Sigmoid colon (tissue), 7 donors: ENCODE data around the gene TCP11L2. TPM values are rescaled to one million over a fixed set of nuclear protein-coding genes. Genes with fewer than 3 reads are reported as not detected.

Source experiments
- DNase-seq: peaks from one replicate; pipeline ENCODE4 v3.0.0-alpha.2; 2019
- H3K27ac ChIP-seq, 4 donors: fragments of 200-600 bp; sonication (generic); one replicate each; pipeline ENCODE4 v1.5.1; 2016 to 2019; ENCODE audit warnings: mild to moderate bottlenecking in 1 of 4
- H3K27me3 ChIP-seq, 3 donors: fragments of 200-600 bp; sonication (generic); one replicate each; pipeline ENCODE4 v1.5.1; 2019; ENCODE audit warnings: mild to moderate bottlenecking in 1 of 3
- H3K36me3 ChIP-seq, 4 donors: fragments of 200-600 bp; sonication (generic); one replicate each; pipeline ENCODE4 v1.5.1; 2016 to 2019
- H3K4me1 ChIP-seq, 4 donors: fragments of 200-600 bp; sonication (generic); one replicate each; pipeline ENCODE4 v1.5.1; 2017 to 2019
- H3K4me3 ChIP-seq, 4 donors: fragments of 200-600 bp; sonication (generic); one replicate each; pipeline ENCODE4 v1.5.1; 2017 to 2019; ENCODE audit warnings: mild to moderate bottlenecking in 2 of 4, moderate library complexity in 1 of 4
- H3K9me3 ChIP-seq, 4 donors: fragments of 200-600 bp in 3 of 4; sonication (generic) in 3 of 4; one replicate each; pipeline versions ENCODE4 v1.5.1 to v1.6.1; 2013 to 2019
- CTCF ChIP-seq, 4 experiments: fragments of 450-650 bp in 3 of 4; fragments of 200-600 bp in 1 of 4; IDR thresholded peaks; one replicate each; pipeline ENCODE4 v1.5.1; 2016 to 2019; ENCODE audit warnings: antibody characterized with exemption in 4 of 4, mild to moderate bottlenecking in 3 of 4, moderate library complexity in 2 of 4
- EP300 ChIP-seq, 4 donors: sonication (generic); formaldehyde crosslinking; IDR thresholded peaks; one replicate each; pipeline ENCODE4 v1.6.1; 2017; ENCODE audit warnings: antibody characterized with exemption in 4 of 4
- POLR2A ChIP-seq, 2 donors: fragments of 450-650 bp; IDR thresholded peaks; one replicate each; pipeline ENCODE4 v1.6.1; 2016; ENCODE audit warnings: antibody characterized with exemption in 2 of 2, mild to moderate bottlenecking in 2 of 2, moderate library complexity in 2 of 2
- POLR2AphosphoS5 ChIP-seq, 4 donors: sonication (generic); formaldehyde crosslinking; IDR thresholded peaks; one replicate each; pipeline ENCODE4 v1.6.1; 2017; ENCODE audit warnings: antibody characterized with exemption in 4 of 4
- WGBS, 2 donors: extraction: QIAGEN DNeasy Blood & Tissue Kit; methylation state at CpG; one replicate each; pipeline ENCODE4 v1.1.7; 2013; 5-methylcytosine and 5-hydroxymethylcytosine counted together
- intact Hi-C: fragments of 100-400 bp; cut with DNase I; formaldehyde crosslinking; loops from one replicate; pipeline ENCODE4 v1.15.1; 2023
- polyA plus RNA-seq, 3 donors: library from polyadenylated mRNA; stranded (reverse); fragments of 200-250 nt; gene quantifications; one replicate each; pipeline ENCODE4 v1.2.3, GENCODE V29; 2013
- total RNA-seq, 4 donors: library from RNA; depleted of rRNA; stranded (reverse); fragments of >200 nt; gene quantifications; one replicate each; pipeline ENCODE4 v1.1.0, GENCODE V29; 2016
- donor health status: healthy with polysubstance abuse.
- donor health status: Bipolar disorder and iron deficiency.
- donor health status: healthy.

Gene TCP11L2
- total and polyA plus RNA-seq, 7 donors = 3.0 to 53.5 (median 38.4) TPM

DNA sequence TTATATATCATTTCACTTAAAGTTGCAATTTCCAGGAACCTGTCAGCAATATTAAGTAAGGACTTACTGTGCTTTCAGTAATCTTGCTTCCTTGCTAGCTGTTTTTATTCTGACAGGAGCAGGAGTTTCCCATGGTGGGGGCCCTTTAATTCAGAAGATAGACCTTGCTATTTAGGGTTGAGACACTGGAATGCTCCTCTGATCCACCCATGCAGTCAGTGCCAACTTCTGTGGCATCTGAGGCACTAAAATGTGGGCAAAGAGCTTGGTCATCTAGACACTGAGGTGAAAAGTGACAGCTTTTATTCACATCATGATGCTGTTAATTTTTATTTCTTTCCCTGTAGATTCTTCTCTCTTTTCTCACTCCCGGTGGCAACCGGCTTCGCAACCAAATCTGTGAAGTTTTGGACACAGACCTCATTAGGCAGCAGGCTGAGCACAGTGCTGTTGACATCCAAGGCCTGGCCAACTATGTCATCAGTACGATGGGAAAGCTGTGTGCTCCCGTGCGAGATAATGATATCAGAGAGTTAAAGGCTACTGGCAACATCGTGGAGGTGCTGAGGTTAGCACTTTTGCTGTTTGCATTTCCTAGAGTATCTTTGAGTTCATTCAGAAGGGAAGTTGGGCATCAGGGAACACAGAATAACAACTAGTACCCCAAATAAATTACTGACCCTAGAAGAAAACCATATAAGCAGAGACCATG is 18.8 kb downstream of the TCP11L2 start:
- Histone ChIP-seq H3K27me3 (no peaks in the 10 kb centered on the region), H3K27ac (no peak overlapping the region), H3K9me3 (no peaks in the 10 kb centered on the region), H3K4me1 (peaks cover 0 to 8% (median 3%) of the 10 kb centered on the region in 4 donors), H3K36me3 (peaks cover 45 to 99% (median 52%) of the 10 kb centered on the region in 4 donors), H3K4me3 (no peak overlapping the region)
- TF ChIP-seq CTCF (IDR thresholded peaks at IDR 0.05) (no peak), POLR2AphosphoS5 (IDR thresholded peaks at IDR 0.05) (no peak), POLR2A (IDR thresholded peaks at IDR 0.05) (no peak), EP300 (IDR thresholded peaks at IDR 0.05) (no peak)
- 90 to 91% methylated on average over 7 of the region's 7 CpGs for WGBS, 2 donors
- intact Hi-C loops = no loop called here
- DNase-seq = no peak

DNA sequence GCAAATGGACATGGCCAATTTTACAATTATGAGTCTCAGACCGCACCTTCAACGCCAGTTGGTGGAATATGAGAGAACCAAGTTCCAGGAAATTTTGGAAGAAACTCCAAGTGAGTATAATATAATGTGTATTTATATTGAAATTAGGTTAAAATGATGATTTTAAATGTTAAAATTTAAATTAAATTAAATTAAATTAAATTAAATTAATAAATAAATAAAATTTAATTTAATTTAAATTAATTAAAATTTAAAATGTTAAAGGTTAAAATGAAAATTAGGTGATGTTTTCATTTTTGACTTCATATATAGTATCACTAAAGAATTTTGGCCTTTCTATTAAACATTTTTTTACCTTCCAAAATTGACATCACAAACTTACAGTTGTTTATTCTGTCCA is 21.0 kb downstream of the TCP11L2 start:
- peaks cover 44 to 92% (median 49%) of the 10 kb centered on the region in 4 donors for H3K36me3 ChIP-seq
- intact Hi-C loops = no loop called here
- H3K9me3 ChIP-seq = no peaks in the 10 kb centered on the region
- H3K4me3 ChIP-seq = no peak overlapping the region
- no peak for DNase-seq
- no peaks in the 10 kb centered on the region for H3K27me3 ChIP-seq
- TF ChIP-seq POLR2AphosphoS5 (IDR thresholded peaks at IDR 0.05) (no peak), POLR2A (IDR thresholded peaks at IDR 0.05) (no peak), CTCF (IDR thresholded peaks at IDR 0.05) (no peak)
- no peak overlapping the region for H3K27ac ChIP-seq
- H3K4me1 ChIP-seq = no peaks in the 10 kb centered on the region
- 97 to 99% methylated on average over 2 of the region's 2 CpGs for WGBS, 2 donors

- DNase-seq = no peak
- H3K4me1 ChIP-seq = peaks cover 0 to 11% (median 7%) of the 10 kb centered on the region in 4 donors
- no peaks in the 10 kb centered on the region for H3K9me3 ChIP-seq
- WGBS, 2 donors = 85 to 90% methylated on average over 2 of the region's 2 CpGs
- H3K27me3 ChIP-seq = no peaks in the 10 kb centered on the region
- peaks cover 25 to 89% (median 29%) of the 10 kb centered on the region in 4 donors for H3K36me3 ChIP-seq
- no peak overlapping the region for H3K4me3 ChIP-seq
- intact Hi-C loops = no loop called here
- H3K27ac ChIP-seq = no peak overlapping the region
- TF ChIP-seq EP300 (IDR thresholded peaks at IDR 0.05) (no peak), POLR2AphosphoS5 (IDR thresholded peaks at IDR 0.05) (no peak), CTCF (IDR thresholded peaks at IDR 0.05) (no peak), POLR2A (IDR thresholded peaks at IDR 0.05) (no peak)
Measured at GRCh38 chr12:106327309-106327869, 24.9 kb downstream of the TCP11L2 start.

GRCh38 chr12:106328735-106329134 is 26.2 kb downstream of the TCP11L2 start:
- Histone ChIP-seq H3K27ac (no peak overlapping the region), H3K4me1 (peaks cover 0 to 11% (median 7%) of the 10 kb centered on the region in 4 donors), H3K9me3 (no peaks in the 10 kb centered on the region), H3K27me3 (no peaks in the 10 kb centered on the region), H3K4me3 (no peak overlapping the region), H3K36me3 (peaks cover 15 to 82% (median 24%) of the 10 kb centered on the region in 4 donors)
- WGBS, 2 donors = 81 to 96% methylated on average over 7 of the region's 7 CpGs
- TF ChIP-seq EP300 (IDR thresholded peaks at IDR 0.05) = no peak
- no peak for TF ChIP-seq POLR2AphosphoS5 (IDR thresholded peaks at IDR 0.05)
- TF ChIP-seq CTCF (IDR thresholded peaks at IDR 0.05) = no peak
- TF ChIP-seq POLR2A (IDR thresholded peaks at IDR 0.05) = no peak
- no peak for DNase-seq
- intact Hi-C loops = no loop called here
